ENCODE measurements around the gene NR2F1.

The NR2F1 gene

DNA sequence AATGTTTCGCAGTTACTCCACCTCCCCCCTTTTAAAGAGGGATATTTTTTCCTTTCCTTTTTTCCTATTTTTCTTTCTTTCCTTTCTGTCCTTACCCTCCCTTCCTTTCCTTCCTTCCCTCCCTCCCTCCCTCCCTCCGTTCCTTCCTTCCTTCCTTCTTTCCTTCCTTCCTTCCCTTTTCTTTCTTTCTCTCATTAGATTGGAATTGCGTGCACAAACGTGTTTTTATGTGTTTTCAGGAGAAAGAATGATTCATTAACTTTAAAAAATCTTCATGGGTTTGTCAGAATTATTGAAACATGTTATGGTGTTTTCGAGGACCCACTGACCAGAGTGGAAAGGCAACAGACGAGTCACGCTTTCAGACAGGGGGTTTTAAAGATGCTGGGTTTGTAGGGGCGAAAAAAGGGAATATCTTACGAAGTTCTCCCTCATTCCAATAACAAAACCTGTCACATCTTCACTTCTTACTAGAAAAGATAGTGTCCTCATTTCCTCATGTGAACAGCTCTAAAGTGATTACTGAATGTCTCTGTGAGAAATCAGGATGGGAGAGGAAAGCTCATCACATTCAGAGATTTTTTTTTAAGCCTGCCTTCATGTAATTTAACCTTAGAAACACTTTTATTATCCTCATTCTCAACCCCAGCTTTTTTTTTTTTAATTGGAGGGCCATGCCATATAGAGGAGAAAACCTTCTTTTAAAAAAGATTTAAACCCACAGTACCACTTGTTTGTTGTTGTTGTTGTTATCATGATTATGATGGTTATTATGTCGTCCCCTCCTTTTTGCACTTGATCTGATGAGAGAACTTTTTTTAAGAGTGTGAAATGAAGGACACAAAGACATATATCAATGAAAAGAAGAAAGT is 21.9 kb downstream of the NR2F1 start:
- DNase-seq (ENCODE audit: low read depth in 2 of 2), result no peak

DNA sequence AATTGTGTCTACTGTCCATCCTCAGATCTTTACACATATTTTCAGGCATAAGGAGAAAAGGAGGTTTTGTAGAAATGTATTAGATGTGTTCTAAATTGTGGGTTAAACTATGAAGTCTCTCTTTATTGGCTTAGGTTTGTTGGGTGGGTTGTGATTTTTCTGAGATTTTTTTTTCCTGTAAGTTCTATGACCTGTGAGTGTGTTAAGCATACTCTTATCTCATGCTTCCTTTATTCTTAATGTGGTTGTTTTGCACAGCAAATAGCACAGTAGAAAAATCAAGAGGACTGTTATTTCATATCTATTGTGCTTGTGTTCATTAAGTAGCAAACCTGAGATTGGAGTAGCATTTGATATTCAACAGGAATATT is 23.3 kb downstream of the NR2F1 start:
- DNase-seq (ENCODE audit: low read depth in 2 of 2), result no peak

DNA sequence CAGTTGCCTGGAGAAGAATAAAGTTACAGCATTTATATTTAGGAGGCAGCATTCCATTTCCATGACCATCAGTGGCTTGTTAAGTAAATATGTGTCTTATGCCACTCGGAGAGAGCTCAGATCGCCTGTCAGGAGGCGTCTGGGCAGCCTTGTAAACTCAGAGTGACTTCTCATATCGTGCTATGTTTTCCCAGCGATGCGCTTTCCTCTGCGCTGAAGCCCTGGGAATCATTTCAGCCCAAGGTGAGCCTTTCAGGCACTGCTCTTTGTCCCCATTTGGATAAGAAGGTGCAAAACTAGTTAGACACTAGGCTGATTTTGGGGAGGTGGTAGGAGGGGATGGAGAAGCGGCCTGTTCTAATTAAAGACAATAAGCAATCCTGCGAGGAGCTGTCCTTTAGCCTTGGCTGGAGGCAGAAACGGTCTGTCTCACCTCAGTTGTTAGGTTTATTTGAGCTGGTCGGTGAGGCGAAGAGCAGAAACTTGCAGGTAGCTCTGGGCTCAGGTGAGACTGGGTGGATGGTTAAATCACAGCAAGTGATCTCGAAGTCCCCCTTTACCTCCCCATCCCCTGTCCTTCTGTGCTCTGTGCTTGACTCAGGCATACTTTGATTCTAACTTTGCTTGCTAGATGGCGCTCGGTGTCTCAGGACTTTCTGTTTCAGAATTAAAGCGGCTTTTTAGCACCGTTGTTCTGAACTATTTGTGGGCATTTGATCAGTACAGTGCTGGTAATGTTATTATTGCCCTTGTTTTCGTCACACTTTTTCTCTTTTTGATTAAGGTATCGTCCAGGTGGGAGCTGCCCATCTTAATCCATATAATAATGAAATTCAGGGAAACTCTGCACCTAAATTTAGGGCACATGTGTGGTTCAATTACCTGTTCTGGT is 24.6 kb downstream of the NR2F1 start:
- no peak for DNase-seq (ENCODE audit: low read depth in 2 of 2)

DNA sequence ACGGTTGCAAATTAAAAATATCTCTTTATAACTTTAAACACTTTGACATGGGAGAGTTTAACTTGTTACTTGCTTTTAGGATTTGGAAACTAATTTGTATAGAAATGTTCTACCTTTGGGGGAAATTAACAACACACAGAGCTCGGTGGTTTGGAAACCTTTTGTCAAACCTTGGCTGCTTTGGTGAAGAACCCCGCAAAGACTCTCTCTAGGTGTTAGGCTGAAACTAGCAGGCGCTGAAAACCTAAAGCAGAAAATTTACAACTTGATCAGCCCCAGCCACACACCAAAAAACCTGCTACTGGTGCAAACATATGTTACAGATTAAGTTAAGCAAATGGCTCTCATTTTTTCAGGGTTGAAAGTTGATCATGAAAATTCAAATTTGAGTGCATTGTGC is 25.8 kb downstream of the NR2F1 start:
- DNase-seq (ENCODE audit: low read depth in 2 of 2), result no peak

DNA sequence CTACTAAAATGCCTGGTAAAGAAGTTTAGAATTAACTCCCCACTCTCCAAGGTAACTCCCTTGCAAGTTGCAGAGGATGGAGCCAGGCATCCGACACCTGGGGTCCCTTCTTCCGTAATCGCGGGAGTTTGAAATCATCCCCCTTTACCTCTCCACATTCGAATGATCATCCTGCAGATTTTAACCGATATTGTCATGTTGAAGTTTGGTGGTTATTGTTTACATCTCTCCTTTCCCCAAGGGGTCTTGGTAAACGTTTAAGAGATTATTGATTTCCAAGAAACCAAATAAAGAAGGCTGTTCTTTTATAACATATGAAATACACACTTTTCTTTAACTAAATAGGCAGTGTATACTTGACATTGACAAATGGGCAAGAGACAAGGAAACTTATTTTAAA is 26.7 kb downstream of the NR2F1 start:
- DNase-seq (ENCODE audit: low read depth in 2 of 2), result no peak

DNA sequence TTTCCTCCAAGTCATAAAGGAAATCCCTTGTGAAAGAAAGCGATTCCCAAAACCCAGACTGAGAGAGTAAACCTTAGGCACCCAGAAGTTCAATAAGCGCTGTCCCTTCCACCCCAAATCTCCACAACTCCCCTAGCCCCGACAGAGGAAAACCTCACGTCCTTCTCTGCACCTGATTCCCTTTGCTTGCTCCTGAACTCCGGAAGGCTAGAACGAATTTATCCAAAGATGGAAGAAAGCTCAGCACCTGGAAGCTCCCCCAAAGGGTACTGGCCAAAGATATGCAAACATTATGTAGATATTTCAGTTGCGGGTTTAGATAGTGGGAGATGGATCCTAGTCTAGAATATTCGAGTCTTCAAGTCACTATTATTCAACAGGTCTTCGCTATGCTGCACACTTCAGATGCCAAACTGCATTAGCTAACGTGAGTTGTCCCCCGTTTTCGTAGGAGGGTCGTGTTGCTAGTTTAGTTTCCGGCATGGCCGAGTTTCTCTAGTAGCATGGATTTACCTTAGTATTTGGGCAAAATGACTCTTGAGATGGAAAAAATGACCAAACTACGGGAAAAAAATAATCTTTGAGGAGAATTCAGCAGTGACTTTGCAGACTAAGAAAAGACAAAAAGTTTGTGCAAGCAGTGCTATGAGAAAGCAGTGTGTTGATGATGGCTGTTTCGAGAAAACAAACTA is 27.7 kb downstream of the NR2F1 start:
- no peak for DNase-seq (ENCODE audit: low read depth in 2 of 2)

DNA sequence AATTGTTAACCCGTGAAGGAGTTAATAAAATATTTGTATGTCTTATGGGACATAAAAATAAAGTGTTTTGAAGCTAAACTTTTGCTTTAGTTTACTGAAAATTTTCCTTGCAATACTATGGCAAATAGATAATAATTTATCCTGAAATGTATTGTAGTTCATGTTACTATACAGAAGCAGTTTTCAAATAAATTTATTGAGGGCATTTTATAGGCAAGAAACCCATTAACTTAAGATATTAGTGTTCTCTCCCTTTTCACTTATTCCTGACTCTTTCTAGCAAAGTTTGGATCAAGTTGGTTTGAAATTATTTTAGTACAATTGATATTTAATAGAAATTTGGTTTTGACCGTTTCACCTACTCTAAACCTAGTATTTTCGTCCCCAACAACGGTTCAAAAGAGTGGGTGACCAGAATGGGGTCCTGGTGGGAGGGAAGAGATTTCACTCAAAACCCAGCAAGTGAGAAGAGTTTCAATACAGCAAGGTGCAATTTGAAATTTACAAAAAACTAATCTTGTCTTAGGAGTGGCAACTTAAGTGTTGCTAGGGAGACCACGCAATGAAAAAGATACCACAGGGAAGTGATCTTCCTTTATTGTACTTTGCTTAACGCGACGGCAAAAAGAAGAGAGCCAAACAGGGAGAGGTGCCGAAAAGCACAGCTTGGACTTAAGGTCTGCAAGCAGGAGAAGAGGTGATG is 28.4 kb downstream of the NR2F1 start:
- no peak for DNase-seq (ENCODE audit: low read depth in 2 of 2)

DNA sequence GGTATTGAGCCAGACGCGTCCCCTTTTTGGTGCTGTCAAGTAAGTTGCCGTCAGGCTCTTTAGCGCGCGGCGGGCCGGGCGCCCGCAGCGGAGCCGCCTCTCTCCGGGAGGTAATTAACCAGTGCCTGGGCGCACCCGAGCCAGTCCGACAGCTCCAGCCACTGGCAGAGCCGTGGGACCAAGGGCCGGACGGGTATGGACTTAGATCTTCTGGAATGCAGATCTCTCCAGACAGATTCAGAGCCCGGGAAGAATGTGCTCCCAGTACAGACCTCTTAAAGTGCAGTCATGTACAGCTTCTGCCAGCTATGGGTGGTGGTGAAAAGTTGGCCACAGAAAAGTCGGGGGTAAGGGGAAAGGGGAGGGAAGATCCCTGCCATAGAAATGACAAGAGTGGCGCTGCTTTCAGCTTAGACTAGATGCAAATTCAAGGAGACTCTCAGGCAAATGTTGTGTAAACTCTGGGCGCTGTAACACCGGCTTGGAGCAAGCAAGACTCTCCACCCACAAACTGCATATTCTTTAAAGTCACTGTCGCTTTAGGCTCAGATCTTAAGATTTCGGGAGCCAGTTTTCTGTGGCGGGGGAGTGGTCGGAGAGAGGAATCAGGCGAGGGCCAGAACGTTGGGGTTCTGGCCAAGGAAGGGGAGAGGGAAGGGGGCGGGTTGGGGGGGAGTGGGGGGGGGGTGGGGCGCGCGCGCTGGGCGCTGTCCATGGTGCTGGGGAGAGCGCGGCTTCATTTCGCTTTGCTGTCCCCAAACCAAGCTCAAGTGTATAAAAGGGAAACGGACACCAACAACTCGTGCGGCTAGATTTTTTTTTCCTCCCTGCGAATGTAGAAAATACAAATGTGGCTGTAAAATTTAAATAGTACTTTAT is 29.2 kb downstream of the NR2F1 start:
- no peak for DNase-seq (ENCODE audit: low read depth in 2 of 2)

DNA sequence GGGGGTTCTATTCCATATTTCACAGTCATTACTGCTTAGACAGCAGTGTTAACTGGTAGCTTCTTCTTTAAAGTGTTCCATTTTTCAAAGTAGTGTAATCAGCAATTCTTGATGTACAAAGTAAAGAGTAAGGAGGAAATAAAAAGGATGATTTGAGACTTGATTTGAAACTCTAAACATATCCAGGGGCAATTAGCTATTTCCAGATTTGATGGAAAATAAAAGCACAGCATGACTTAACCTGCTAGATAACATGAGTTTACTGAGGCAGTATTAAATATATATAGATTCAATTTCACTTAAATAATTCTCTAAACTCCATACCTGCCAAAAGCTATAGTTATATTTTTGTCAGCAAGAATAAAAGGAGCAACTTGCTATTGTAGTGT is 29.8 kb downstream of the NR2F1 start:
- no peak for DNase-seq (ENCODE audit: low read depth in 2 of 2)

DNA sequence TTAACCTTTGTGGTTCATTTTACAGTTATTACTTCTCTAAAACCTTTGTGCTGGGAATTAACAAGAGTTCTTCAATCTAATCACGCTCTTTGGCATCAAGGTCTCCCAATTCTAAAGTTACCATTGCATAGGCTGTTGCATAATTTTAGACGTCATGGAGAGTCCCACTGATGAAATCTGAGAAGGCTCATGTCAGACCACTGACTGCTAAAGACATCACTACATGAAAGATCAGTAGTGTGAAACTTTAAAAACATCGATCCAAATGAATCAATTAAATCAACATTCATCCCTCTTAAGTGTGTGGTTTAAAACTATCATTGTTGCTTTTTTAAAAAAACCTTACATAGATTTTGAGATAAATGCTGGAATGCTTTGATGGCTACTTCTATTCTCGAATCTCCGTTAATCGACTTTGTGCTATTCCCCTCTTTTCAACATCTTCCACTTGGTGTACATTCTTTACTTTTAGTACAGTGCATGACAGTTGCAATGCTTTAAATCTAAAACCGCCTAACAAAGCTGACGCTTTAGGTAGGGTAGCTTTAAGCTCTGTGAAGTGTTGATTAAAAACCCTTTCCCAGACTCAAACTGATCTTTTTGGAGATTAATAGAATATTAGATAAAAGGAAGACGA is 33.6 kb downstream of the NR2F1 start:
- DNase-seq (ENCODE audit: low read depth in 2 of 2), result no peak

DNA sequence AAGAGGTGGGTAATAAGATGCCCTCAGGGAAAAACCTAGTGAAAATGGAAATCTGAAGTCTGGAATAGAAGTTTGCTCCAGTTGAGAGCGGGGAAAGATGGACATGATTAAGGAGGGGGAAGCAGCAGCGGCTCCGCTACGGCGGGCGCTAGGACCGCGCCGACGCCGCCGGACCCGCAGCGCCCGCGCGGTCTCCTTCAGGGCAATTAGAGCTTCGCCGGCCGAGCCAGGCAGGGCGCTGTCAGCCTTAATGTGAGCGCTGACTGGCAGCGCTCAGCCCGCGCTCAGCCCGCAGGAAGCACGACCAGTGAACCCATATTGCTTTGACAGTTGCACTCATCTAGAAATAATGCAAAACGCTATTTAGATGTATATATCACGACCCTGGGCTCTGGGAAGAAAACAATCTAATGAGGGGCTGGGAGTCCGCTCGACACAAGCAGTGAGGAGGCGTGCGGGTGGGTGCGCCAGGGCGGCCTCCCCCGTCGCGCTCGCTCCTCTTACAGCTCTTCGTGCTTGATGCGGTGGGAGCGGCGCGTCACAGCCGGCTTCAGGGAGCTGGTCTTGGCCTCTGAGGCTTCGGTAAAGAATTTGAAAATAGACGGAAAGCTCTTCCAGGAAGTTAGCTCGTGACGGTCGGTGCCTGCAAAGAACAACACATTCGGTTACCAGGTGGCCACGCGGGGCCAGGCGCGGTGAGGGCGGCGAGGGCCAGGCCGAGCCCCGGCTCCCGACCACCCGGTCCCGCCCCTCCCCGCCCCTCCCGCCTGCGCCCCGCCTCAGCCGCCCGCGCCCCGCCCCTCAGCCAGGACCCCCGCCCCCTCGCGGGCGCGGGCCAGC is 37.7 kb downstream of the NR2F1 start:
- DNase-seq (ENCODE audit: low read depth in 2 of 2), result peak in 1 of 2 donors; percentile 31

DNA sequence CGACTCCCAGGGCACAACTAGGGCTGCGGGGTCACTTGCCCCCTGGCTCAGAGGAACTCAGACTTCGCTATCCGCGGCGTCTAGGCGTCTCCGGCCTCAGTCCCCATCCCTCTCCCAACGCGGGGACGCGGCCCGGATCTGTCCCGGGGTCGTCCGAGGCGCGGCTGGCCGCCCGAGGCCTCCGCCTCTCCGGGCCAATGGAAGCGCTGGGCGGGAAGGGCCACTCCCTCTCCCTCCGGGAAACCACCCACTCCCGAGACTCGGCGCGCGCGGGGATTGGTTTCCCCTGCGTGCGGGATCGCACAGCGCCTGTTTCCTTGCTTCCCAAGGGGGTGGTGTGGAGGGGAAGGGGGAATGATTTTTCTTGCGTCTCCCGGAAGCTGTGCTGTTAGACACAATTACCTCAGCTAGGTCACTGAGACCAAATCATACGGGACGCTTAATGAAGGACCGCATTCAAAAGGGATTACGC is 38.3 kb downstream of the NR2F1 start:
- DNase-seq (ENCODE audit: low read depth in 2 of 2), result no peak

DNA sequence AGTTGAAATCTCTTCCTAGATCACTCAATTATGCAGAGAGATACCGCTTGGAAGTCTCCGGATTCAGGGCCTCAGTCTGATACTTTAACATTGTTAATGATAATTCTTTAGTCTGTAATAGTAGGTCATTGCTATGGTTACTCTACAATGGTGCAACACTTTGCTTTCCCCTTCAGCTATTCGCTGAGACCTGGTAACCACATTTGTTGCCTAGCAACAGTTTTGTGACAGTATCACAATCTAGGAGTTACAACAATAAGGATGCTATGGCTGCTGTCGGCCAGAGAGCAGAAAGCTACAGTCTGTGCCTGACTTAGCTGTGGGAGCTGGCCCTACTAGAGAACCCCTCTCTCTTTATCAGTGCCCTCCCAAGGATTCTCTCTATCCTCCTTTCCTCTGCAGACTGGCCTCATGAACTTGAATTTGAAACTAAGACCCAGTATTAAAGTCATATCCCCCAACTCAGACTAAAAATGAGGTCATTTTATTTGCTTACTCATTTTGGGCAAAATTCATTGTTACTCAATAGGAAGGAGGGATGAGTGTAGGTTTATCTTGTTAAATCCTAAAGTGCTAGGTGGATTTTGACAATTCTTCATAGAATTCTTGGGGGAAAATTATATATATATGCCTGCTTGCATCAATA is 39.3 kb downstream of the NR2F1 start:
- no peak for DNase-seq (ENCODE audit: low read depth in 2 of 2)

DNA sequence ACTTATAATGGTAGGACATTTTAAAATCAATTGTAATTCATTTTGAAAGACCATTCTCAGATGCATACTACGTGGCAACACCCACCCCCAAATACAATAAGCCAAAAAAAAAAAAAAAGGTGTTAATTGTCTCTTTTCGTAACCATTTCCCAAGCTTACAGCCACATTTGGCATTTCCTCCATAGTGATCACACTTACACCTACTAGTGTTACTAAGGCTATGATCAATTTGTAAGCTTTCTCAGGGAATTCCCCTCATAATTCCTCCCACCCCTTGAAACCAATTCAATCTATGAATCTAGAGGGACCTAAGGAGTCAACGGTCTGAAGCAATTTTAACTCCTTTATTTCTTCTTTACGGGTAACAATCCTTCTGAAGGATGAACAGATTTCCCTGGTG is 40.1 kb downstream of the NR2F1 start:
- DNase-seq (ENCODE audit: low read depth in 2 of 2), result no peak

DNA sequence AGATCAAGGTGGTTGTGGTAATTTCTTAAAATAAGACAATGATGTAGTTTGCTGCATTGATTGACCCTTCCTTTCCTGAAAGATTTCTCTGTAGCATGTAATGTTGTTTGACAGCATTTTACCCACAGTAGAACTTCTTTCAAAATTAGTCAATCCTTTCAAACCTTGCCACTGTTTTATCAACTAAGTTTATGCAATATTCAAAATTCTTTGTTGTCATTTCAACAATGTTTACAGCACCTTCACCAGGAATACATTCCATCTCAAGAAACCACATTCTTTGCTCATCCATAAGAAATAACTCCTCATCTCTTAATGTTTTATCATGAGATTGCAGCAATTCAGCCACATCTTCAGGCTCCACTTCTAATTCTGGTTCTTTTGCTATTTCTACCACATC is 43.8 kb downstream of the NR2F1 start:
- no peak for DNase-seq (ENCODE audit: low read depth in 2 of 2)

DNA sequence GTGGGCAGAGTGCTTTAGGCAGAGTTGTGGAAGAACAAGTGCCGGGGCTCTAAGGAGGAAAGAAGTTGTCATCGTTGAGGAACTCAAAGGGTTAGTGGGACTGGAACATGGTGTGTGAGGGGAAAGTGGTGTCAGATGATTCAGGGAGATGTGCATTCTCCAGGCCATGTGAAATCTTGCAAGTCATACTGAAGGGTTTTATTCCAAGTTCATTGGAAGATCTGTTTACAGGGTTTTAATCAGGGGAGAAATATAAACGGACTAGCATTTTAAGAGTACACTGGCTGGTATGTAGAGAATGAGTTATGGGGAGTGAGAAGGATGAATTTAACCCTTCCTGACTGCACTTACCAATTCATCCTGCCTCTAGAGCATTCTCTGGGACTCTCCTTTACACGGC is 49.3 kb downstream of the NR2F1 start:
- DNase-seq (ENCODE audit: low read depth in 2 of 2), result no peak

DNA sequence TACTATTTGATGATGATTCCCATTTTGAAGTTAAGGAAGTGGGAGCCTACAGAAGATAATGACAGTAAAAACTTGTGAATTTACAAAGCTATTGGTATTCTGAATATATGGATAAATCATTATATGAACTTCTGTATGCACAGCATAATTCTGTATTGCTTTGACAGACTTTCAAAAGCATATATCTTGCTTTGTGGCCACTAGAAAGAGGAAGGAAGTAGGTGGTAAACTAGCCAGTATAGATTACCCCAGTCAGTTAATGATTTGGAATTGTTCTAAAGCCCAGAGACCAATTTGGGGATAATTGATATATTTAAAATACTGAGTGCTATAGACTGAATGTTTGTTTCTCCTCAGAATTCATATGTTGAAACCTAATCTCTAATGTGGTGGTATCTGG is 53.0 kb downstream of the NR2F1 start:
- DNase-seq (ENCODE audit: low read depth in 2 of 2), result no peak

DNA sequence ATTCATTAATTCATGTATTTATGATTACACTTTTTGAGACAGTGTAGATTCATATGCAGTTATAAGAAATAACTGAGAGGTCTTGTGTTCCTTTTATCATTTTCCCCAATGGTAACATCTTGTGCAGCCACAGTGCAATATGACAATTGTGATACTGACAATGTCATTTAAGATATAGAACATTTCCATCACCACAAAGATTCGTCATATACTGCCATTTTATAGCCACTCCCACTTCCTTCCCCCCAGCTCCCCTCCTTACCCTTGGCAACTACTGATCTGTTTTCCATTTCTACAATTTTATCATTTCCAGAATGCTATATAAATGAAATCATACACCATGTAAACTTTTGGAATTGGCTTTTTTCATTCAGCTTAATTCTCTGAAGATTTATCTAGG is 53.8 kb downstream of the NR2F1 start:
- DNase-seq (ENCODE audit: low read depth in 2 of 2), result no peak

DNA sequence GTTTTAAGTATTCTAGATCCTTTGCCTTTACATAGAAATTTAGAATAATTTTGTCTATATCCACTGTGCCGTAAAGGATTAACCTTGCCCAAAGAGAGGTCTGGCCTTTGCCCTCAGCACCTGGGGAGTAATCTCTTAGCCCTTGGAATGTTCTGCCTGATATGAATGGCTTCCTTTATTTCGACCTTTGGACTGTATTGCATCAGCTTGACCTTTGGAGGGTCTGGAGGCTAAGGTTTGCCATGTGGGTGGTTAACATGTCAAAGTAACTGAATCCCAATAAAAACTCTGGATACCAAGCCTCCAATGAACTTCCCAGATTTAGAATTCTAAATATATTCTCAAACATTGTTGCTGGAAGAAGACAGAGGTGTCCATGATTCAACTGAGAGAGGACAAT is 54.7 kb downstream of the NR2F1 start:
- no peak for DNase-seq (ENCODE audit: low read depth in 2 of 2)
